SK-N-SH (cell line): ENCODE measurements around the gene DARS2. TPM values are rescaled to one million over a fixed set of nuclear protein-coding genes. Genes with fewer than 3 reads are reported as not detected.

Experiments
- CTCF ChIA-PET: fragments of 300-600, 350-600 bp; formaldehyde crosslinking; extraction: SDS; loops from one replicate; lab custom pipeline; 2021; lab: Yijun Ruan, JAX
- POLR2A ChIA-PET: fragments of 350-600 bp; sonication (Branson Sonifier 250); formaldehyde crosslinking; extraction: SDS; loops from one replicate; lab custom pipeline; 2020; ENCODE audit warnings: antibody characterized with exemption, inconsistent platforms; lab: Yijun Ruan, JAX
- DNase-seq: peaks from one replicate; pipeline ENCODE4 v3.0.0; 2012
- H2AFZ ChIP-seq: fragments of 200-600 bp; sonication (generic); 2 replicates; pipeline ENCODE4 v1.8.1; 2016; ENCODE audit warnings: antibody characterized with exemption, mild to moderate bottlenecking, low read depth
- H3F3A ChIP-seq: fragments of 200-600 bp; sonication (generic); replicated peaks from 2 replicates; pipeline ENCODE3; 2016; ENCODE audit warnings: antibody characterized with exemption, mild to moderate bottlenecking; ENCODE audit not compliant: insufficient read depth
- H3K27ac ChIP-seq, 2 experiments: fragments of 200-500 bp in 1 of 2; fragments of 200-600 bp in 1 of 2; sonication (Bioruptor generic) in 1 of 2; sonication (generic), shearing (Covaris generic) in 1 of 2; 2 replicates each; pipeline versions ENCODE4 v1.5.1 to v1.6.1; 2014 to 2016; ENCODE audit warnings: low read depth in 2 of 2, inconsistent platforms in 1 of 2, low read length in 1 of 2, mild to moderate bottlenecking in 1 of 2, mixed read lengths in 1 of 2
- H3K27me3 ChIP-seq: fragments of 200-600 bp; sonication (generic), shearing (Covaris generic); 2 replicates; pipeline ENCODE4 v1.6.1; 2016; ENCODE audit warnings: mixed run types; ENCODE audit not compliant: insufficient read depth
- H3K36me3 ChIP-seq, 2 experiments: fragments of 200-500 bp in 1 of 2; fragments of 200-600 bp in 1 of 2; sonication (Bioruptor generic) in 1 of 2; sonication (generic) in 1 of 2; replicated peaks in 1 of 2; 2 replicates each; pipeline versions ENCODE3 to v1.5.1; 2014 to 2016; ENCODE audit warnings: low read length in 1 of 2, mild to moderate bottlenecking in 1 of 2; ENCODE audit not compliant: insufficient read depth in 2 of 2, control insufficient read depth in 1 of 2
- H3K4me1 ChIP-seq, 2 experiments: fragments of 200-500 bp in 1 of 2; fragments of 200-600 bp in 1 of 2; sonication (Bioruptor generic) in 1 of 2; sonication (generic), shearing (Covaris generic) in 1 of 2; 2 replicates each; pipeline versions ENCODE4 v1.5.1 to v1.6.1; 2014 to 2016; ENCODE audit warnings: low read depth in 1 of 2, low read length in 1 of 2, mixed run types in 1 of 2; ENCODE audit not compliant: insufficient read depth in 2 of 2, control insufficient read depth in 1 of 2
- H3K4me2 ChIP-seq: fragments of 200-600 bp; sonication (generic), shearing (Covaris generic); 2 replicates; pipeline ENCODE4 v1.6.1; 2017; ENCODE audit warnings: mixed run types
- H3K4me3 ChIP-seq, 2 experiments: fragments of 200-500 bp in 1 of 2; fragments of 200-600 bp in 1 of 2; sonication (Bioruptor generic) in 1 of 2; sonication (generic), shearing (Covaris generic) in 1 of 2; 2 replicates each; pipeline versions ENCODE4 v1.5.1 to v1.8.1; 2014 to 2016; ENCODE audit warnings: low read depth in 2 of 2, inconsistent platforms in 1 of 2, low read length in 1 of 2, mild to moderate bottlenecking in 1 of 2, mixed read lengths in 1 of 2, moderate library complexity in 1 of 2
- H3K79me2 ChIP-seq: fragments of 200-600 bp; sonication (generic); 2 replicates; pipeline ENCODE4 v1.8.1; 2017; ENCODE audit warnings: mild to moderate bottlenecking; ENCODE audit not compliant: insufficient read depth
- H3K9ac ChIP-seq: fragments of 200-600 bp; sonication (generic); 2 replicates; pipeline ENCODE4 v1.6.1; 2017; ENCODE audit warnings: mixed run types
- H3K9me2 ChIP-seq: fragments of 200-600 bp; sonication (generic); 2 replicates; pipeline ENCODE4 v1.6.1; 2017; ENCODE audit warnings: mixed run types
- H3K9me3 ChIP-seq: fragments of 200-600 bp; sonication (generic); 2 replicates; pipeline ENCODE4 v1.6.1; 2017; ENCODE audit warnings: mixed run types, mild to moderate bottlenecking, moderate library complexity
- H4K20me1 ChIP-seq: fragments of 200-600 bp; sonication (generic); 2 replicates; pipeline ENCODE4 v1.6.1; 2017; ENCODE audit warnings: mild to moderate bottlenecking, mixed run types; ENCODE audit not compliant: insufficient read depth
- CHD2 ChIP-seq: fragments of 150-350 bp; IDR thresholded peaks from 2 replicates; pipeline ENCODE4 v1.6.1; 2018; ENCODE audit warnings: low read length; ENCODE audit not compliant: partially characterized antibody
- ELF1 ChIP-seq: IDR thresholded peaks from 2 replicates; pipeline ENCODE4 v1.4.0; 2012
- EP300 ChIP-seq, 2 experiments: IDR thresholded peaks; 2 replicates each; pipeline versions ENCODE4 v1.4.0 to v1.6.1; 2012; ENCODE audit warnings: borderline replicate concordance in 1 of 2, low read depth in 1 of 2, low read length in 1 of 2
- EZH2phosphoT487 ChIP-seq: fragments of 200-600 bp; sonication (generic); IDR thresholded peaks from 2 replicates; pipeline ENCODE4 v1.6.1; 2017; ENCODE audit warnings: low read depth, mixed run types, mild to moderate bottlenecking, antibody characterized with exemption, moderate library complexity, borderline replicate concordance
- FOXM1 ChIP-seq: IDR thresholded peaks from 2 replicates; pipeline ENCODE4 v1.4.0; 2012; ENCODE audit warnings: low read depth, mild to moderate bottlenecking
- GABPA ChIP-seq: IDR thresholded peaks from 2 replicates; pipeline ENCODE4 v1.4.0; 2012; ENCODE audit warnings: low read depth, mild to moderate bottlenecking
- GATA2 ChIP-seq: sonication (generic); formaldehyde crosslinking; IDR thresholded peaks from 2 replicates; pipeline ENCODE4 v1.5.0; 2020; ENCODE audit warnings: mild to moderate bottlenecking, missing genetic modification reagents
- JUND ChIP-seq: IDR thresholded peaks from 2 replicates; pipeline ENCODE4 v1.4.0; 2012
- MEF2A ChIP-seq: IDR thresholded peaks from 2 replicates; pipeline ENCODE4 v1.4.0; 2012; ENCODE audit warnings: low read depth, borderline replicate concordance
- MXI1 ChIP-seq: IDR thresholded peaks from 2 replicates; pipeline ENCODE4 v1.6.1; 2012; ENCODE audit warnings: mild to moderate bottlenecking, low read depth, low read length, improper control_type of control experiment
- NFIC ChIP-seq: IDR thresholded peaks from 2 replicates; pipeline ENCODE4 v1.4.0; 2012; ENCODE audit warnings: borderline replicate concordance
- POLR2AphosphoS5 ChIP-seq: IDR thresholded peaks from 2 replicates; pipeline ENCODE4 v1.6.1; 2012; ENCODE audit warnings: low read depth, low read length
- RAD21 ChIP-seq: IDR thresholded peaks from 2 replicates; pipeline ENCODE4 v1.6.1; 2012; ENCODE audit warnings: mild to moderate bottlenecking, low read length
- RFX5 ChIP-seq: IDR thresholded peaks from 2 replicates; pipeline ENCODE4 v1.6.1; 2012; ENCODE audit warnings: mild to moderate bottlenecking, improper control_type of control experiment, low read length
- RXRA ChIP-seq: IDR thresholded peaks from 2 replicates; pipeline ENCODE4 v1.4.0; 2012; ENCODE audit warnings: low read depth, mild to moderate bottlenecking, borderline replicate concordance
- SIN3A ChIP-seq: IDR thresholded peaks from 2 replicates; pipeline ENCODE4 v1.6.1; 2012; ENCODE audit warnings: low read depth, mild to moderate bottlenecking, low read length, moderate library complexity, borderline replicate concordance
- TAF1 ChIP-seq: IDR thresholded peaks from 2 replicates; pipeline ENCODE4 v1.6.1; 2012; ENCODE audit warnings: low read depth, mild to moderate bottlenecking, low read length, moderate library complexity, borderline replicate concordance
- TCF12 ChIP-seq: IDR thresholded peaks from 2 replicates; pipeline ENCODE4 v1.4.0; 2012
- WGBS: methylation state at CpG from one replicate; pipeline ENCODE4 v1.1.6; 2017; ENCODE audit warnings: low lambda C conversion rate; 5-methylcytosine and 5-hydroxymethylcytosine counted together
- polyA plus RNA-seq, 3 experiments: library from polyadenylated mRNA; depleted of rRNA; stranded (reverse); fragments of >200 nt; gene quantifications; 2 replicates each; pipeline ENCODE4 v1.2.3, GENCODE V29; 2012
- TF ChIP-seq, protein P1 (sequence below): fragments of 200-600 bp; sonication (generic); IDR thresholded peaks from 2 replicates; pipeline ENCODE4 v1.6.1; 2017; ENCODE audit warnings: antibody characterized with exemption, mild to moderate bottlenecking, moderate library complexity
- TF ChIP-seq, protein P2 (sequence below): fragments of 150-350 bp; IDR thresholded peaks from 2 replicates; pipeline ENCODE4 v1.6.1; 2016; ENCODE audit warnings: mild to moderate bottlenecking, low read depth, low read length
- TF ChIP-seq, protein P3 (sequence below): IDR thresholded peaks from 2 replicates; pipeline ENCODE4 v1.4.0; 2012; ENCODE audit warnings: low read depth, borderline replicate concordance
- TF ChIP-seq, protein P4 (sequence below): fragments of 150-350 bp; IDR thresholded peaks from 2 replicates; pipeline ENCODE4 v1.6.1; 2017; ENCODE audit warnings: antibody characterized with exemption, low read length, low read depth, borderline replicate concordance
- TF ChIP-seq, protein P5 (sequence below): IDR thresholded peaks from 2 replicates; pipeline ENCODE4 v1.4.0; 2012; ENCODE audit warnings: low read depth

The DARS2 gene
- polyA plus RNA-seq, 1 of the 3 experiments (the other 2 are of a cell fraction) = 17.1 TPM

DNA sequence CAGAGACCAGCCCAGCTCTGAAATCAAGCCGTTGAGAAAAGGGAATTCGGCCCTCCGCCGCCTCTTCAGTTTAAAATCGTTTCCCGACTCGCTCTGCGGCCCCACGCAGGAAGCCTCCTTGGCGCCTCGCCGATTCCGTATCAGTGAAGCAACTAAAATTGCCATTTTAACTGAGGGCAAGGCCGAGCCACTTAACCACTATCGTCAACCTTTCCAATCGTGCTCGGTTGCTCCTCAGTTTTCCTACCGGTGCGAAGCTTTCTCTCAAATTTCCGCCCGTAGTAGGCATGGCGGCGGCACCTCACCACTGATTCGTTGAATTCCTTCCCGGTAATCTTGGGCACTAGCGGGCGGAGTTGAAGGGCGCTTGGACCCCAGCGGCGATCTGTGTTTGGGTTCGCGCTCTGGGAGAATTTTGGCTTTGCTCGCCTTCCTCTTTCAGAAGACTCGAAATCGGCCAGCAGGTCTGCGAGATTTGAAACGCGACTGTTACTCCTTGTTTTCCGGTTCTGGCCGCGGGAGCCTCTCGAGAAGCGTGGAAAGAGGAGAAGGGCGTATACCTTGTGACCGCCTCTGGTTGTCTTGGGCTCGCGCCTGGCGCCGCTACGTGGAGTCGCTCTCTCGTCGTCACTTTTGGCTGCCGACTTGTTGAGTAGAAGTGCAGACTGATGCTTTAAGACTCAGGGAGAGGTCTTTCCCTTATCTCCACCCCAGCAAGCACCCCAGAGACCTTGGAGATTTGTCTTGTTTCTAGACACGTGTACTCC lies at the start of gene DARS2, which contains the start of gene CENPL (continued):
- TF ChIP-seq EZH2phosphoT487 (no peak), ELF1 (peak; percentile 96), MEF2A (no peak), GATA2 (peak; percentile 66), RAD21 (no peak), POLR2AphosphoS5 (peak; percentile 72), EP300 (IDR thresholded peaks at IDR 0.05; ENCODE audit: borderline replicate concordance in 1 of 2, low read depth in 1 of 2, low read length in 1 of 2) (no peak; a peak in 2 of 4 replicates)
- TF ChIP-seq, protein P1, sequence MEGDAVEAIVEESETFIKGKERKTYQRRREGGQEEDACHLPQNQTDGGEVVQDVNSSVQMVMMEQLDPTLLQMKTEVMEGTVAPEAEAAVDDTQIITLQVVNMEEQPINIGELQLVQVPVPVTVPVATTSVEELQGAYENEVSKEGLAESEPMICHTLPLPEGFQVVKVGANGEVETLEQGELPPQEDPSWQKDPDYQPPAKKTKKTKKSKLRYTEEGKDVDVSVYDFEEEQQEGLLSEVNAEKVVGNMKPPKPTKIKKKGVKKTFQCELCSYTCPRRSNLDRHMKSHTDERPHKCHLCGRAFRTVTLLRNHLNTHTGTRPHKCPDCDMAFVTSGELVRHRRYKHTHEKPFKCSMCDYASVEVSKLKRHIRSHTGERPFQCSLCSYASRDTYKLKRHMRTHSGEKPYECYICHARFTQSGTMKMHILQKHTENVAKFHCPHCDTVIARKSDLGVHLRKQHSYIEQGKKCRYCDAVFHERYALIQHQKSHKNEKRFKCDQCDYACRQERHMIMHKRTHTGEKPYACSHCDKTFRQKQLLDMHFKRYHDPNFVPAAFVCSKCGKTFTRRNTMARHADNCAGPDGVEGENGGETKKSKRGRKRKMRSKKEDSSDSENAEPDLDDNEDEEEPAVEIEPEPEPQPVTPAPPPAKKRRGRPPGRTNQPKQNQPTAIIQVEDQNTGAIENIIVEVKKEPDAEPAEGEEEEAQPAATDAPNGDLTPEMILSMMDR = no peak
- TF ChIP-seq, protein P2, sequence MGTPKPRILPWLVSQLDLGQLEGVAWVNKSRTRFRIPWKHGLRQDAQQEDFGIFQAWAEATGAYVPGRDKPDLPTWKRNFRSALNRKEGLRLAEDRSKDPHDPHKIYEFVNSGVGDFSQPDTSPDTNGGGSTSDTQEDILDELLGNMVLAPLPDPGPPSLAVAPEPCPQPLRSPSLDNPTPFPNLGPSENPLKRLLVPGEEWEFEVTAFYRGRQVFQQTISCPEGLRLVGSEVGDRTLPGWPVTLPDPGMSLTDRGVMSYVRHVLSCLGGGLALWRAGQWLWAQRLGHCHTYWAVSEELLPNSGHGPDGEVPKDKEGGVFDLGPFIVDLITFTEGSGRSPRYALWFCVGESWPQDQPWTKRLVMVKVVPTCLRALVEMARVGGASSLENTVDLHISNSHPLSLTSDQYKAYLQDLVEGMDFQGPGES = no peak
- TF ChIP-seq, all 33 proteins: peak for 13

DNA sequence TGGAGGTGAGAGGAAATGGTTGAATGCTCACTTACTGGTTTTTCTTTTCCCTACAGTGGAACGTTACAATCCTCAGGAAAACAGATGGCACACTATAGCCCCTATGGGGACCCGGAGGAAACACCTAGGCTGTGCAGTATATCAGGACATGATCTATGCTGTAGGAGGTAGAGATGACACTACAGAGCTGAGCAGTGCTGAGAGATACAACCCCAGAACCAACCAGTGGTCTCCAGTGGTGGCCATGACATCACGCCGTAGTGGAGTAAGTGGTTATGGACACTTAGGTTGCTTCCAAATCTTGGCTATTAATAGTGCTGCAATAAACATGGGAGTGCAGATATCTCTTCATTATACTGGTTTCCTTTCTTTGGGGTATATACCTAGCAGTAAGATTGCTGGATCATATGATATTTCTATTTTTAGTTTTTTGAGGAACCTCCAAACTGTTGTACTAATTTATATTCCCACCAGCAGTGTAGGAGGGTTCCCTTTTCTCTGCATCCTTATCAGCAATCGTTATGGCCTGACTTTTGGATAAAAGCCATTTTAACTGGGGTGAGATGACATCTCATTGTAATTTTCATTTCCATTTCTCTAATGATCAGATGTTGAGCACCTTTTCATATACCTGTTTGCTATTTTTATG lies 48.8 kb upstream of the DARS2 start:
- no peak overlapping the region for H3K4me3 ChIP-seq
- H3K9me2 ChIP-seq = no peaks in the 10 kb centered on the region
- H3K4me1 ChIP-seq = no peaks in the 10 kb centered on the region
- no peak overlapping the region for H3K27ac ChIP-seq
- H3K79me2 ChIP-seq = peaks cover 5% of the 10 kb centered on the region; the same call in 1 of the 2 replicates
- H3K9me3 ChIP-seq = no peaks in the 10 kb centered on the region
- no peaks in the 10 kb centered on the region for H3K27me3 ChIP-seq
- DNase-seq = no peak
- ChIA-PET POLR2A (no interaction called here), CTCF (interaction anchor here (1.3 kb wide), 1 partner anchor 9 kb away, joined by 3 read pairs; no protein-coding TSS in a partner anchor)
- H4K20me1 ChIP-seq = no peaks in the 10 kb centered on the region
- no peak overlapping the region for H2AFZ ChIP-seq
- H3K9ac ChIP-seq = no peak overlapping the region
- H3K4me2 ChIP-seq = no peak overlapping the region
- TF ChIP-seq MXI1 (no peak), CHD2 (no peak), MEF2A (no peak), RAD21 (no peak), RXRA (no peak), ELF1 (no peak), TCF12 (no peak), JUND (no peak), RFX5 (no peak), FOXM1 (no peak), SIN3A (no peak), NFIC (no peak), TAF1 (no peak), GATA2 (no peak), GABPA (no peak)
- TF ChIP-seq, protein P3, sequence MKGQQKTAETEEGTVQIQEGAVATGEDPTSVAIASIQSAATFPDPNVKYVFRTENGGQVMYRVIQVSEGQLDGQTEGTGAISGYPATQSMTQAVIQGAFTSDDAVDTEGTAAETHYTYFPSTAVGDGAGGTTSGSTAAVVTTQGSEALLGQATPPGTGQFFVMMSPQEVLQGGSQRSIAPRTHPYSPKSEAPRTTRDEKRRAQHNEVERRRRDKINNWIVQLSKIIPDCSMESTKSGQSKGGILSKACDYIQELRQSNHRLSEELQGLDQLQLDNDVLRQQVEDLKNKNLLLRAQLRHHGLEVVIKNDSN = no peak
- TF ChIP-seq, protein P4, sequence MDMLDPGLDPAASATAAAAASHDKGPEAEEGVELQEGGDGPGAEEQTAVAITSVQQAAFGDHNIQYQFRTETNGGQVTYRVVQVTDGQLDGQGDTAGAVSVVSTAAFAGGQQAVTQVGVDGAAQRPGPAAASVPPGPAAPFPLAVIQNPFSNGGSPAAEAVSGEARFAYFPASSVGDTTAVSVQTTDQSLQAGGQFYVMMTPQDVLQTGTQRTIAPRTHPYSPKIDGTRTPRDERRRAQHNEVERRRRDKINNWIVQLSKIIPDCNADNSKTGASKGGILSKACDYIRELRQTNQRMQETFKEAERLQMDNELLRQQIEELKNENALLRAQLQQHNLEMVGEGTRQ = no peak
- TF ChIP-seq, protein P5, sequence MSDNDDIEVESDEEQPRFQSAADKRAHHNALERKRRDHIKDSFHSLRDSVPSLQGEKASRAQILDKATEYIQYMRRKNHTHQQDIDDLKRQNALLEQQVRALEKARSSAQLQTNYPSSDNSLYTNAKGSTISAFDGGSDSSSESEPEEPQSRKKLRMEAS = no peak
- WGBS = 98% methylated on average over 5 of the region's 5 CpGs
- H3K36me3 ChIP-seq = peaks cover 20 to 46% of the 10 kb centered on the region in 2 experiments
- H3F3A ChIP-seq = peaks cover 5% of the 10 kb centered on the region
